Muscle layer of colon (tissue), 2 donors: ENCODE data around the gene KRT23.

Experiments
- H3K27ac ChIP-seq: one replicate; pipeline ENCODE4 v1.7.0; 2013; ENCODE audit warnings: low read depth, mild to moderate bottlenecking, low read length, moderate library complexity
- H3K27me3 ChIP-seq, 2 donors: one replicate each; pipeline ENCODE4 v1.7.0; 2013; ENCODE audit warnings: low read length in 2 of 2, mild to moderate bottlenecking in 2 of 2; ENCODE audit not compliant: insufficient read depth in 2 of 2, control insufficient read depth in 1 of 2
- H3K36me3 ChIP-seq: one replicate; pipeline ENCODE4 v1.7.0; 2013; ENCODE audit warnings: mild to moderate bottlenecking, low read length; ENCODE audit not compliant: insufficient read depth
- H3K4me1 ChIP-seq: one replicate; pipeline ENCODE4 v1.7.0; 2013; ENCODE audit warnings: mild to moderate bottlenecking, low read length; ENCODE audit not compliant: insufficient read depth
- H3K4me3 ChIP-seq, 2 donors: one replicate each; pipeline ENCODE4 v1.7.0; 2013; ENCODE audit warnings: low read length in 2 of 2, low read depth in 1 of 2, mild to moderate bottlenecking in 1 of 2, moderate library complexity in 1 of 2
- H3K9ac ChIP-seq: one replicate; pipeline ENCODE4 v1.7.0; 2013; ENCODE audit warnings: low read length
- H3K9me3 ChIP-seq: one replicate; pipeline ENCODE4 v1.7.0; 2013; ENCODE audit warnings: mild to moderate bottlenecking, low read length
- donor health status: abdominal sarcoma.
- donor health status: Adenocarcinoma of cecum.

KRT23 gene

GRCh38 chr17:40906613-40907012, 30.8 kb downstream of the KRT23 start:
- H3K4me3 ChIP-seq = no peak overlapping the region
- H3K4me1 ChIP-seq = peaks cover 16% of the 10 kb centered on the region
- H3K9ac ChIP-seq = no peak overlapping the region
- no peaks in the 10 kb centered on the region for H3K9me3 ChIP-seq
- H3K27me3 ChIP-seq = peaks cover 0 to 5% of the 10 kb centered on the region in 2 donors
- no peak overlapping the region for H3K27ac ChIP-seq
- H3K36me3 ChIP-seq = no peaks in the 10 kb centered on the region

GRCh38 chr17:40905370-40905769, 32.1 kb downstream of the KRT23 start:
- Histone ChIP-seq H3K4me1 (peaks cover 11% of the 10 kb centered on the region), H3K27me3 (peaks cover 0 to 5% of the 10 kb centered on the region in 2 donors), H3K36me3 (no peaks in the 10 kb centered on the region), H3K9me3 (no peaks in the 10 kb centered on the region), H3K9ac (no peak overlapping the region), H3K4me3 (no peak overlapping the region), H3K27ac (no peak overlapping the region)

GRCh38 chr17:40903129-40903847, 34.2 kb downstream of the KRT23 start:
- Histone ChIP-seq H3K9me3 (no peaks in the 10 kb centered on the region), H3K36me3 (no peaks in the 10 kb centered on the region), H3K9ac (no peak overlapping the region), H3K27me3 (peaks cover 0 to 5% of the 10 kb centered on the region in 2 donors), H3K4me1 (no peaks in the 10 kb centered on the region), H3K27ac (no peak overlapping the region), H3K4me3 (no peak overlapping the region)

GRCh38 chr17:40902498-40902897, 34.9 kb downstream of the KRT23 start:
- Histone ChIP-seq H3K27ac (no peak overlapping the region), H3K27me3 (no peaks in the 10 kb centered on the region), H3K9ac (no peak overlapping the region), H3K36me3 (no peaks in the 10 kb centered on the region), H3K4me1 (no peaks in the 10 kb centered on the region), H3K9me3 (no peaks in the 10 kb centered on the region), H3K4me3 (no peak overlapping the region)

GRCh38 chr17:40901981-40902474, 35.4 kb downstream of the KRT23 start:
- Histone ChIP-seq H3K27ac (no peak overlapping the region), H3K9me3 (no peaks in the 10 kb centered on the region), H3K27me3 (no peaks in the 10 kb centered on the region), H3K9ac (no peak overlapping the region), H3K4me1 (no peaks in the 10 kb centered on the region), H3K4me3 (no peak overlapping the region), H3K36me3 (no peaks in the 10 kb centered on the region)

GRCh38 chr17:40900809-40901356, 36.6 kb downstream of the KRT23 start:
- Histone ChIP-seq H3K4me3 (no peak overlapping the region), H3K4me1 (no peaks in the 10 kb centered on the region), H3K9ac (no peak overlapping the region), H3K9me3 (no peaks in the 10 kb centered on the region), H3K27ac (no peak overlapping the region), H3K36me3 (no peaks in the 10 kb centered on the region), H3K27me3 (no peaks in the 10 kb centered on the region)

- Histone ChIP-seq H3K36me3 (no peaks in the 10 kb centered on the region), H3K4me3 (no peak overlapping the region), H3K9me3 (no peaks in the 10 kb centered on the region), H3K27me3 (peaks cover 0 to 4% of the 10 kb centered on the region in 2 donors), H3K27ac (no peak overlapping the region), H3K9ac (no peak overlapping the region), H3K4me1 (no peaks in the 10 kb centered on the region)
These were observed 40.5 kb downstream of the KRT23 start for GRCh38 chr17:40896916-40897455.

GRCh38 chr17:40895106-40895730, 42.2 kb downstream of the KRT23 start:
- Histone ChIP-seq H3K9ac (no peak overlapping the region), H3K4me3 (no peak overlapping the region), H3K27ac (no peak overlapping the region), H3K36me3 (no peaks in the 10 kb centered on the region), H3K27me3 (peaks cover 0 to 4% of the 10 kb centered on the region in 2 donors), H3K4me1 (no peaks in the 10 kb centered on the region), H3K9me3 (no peaks in the 10 kb centered on the region)

- H3K27me3 ChIP-seq = peaks cover 0 to 4% of the 10 kb centered on the region in 2 donors
These were observed 49.2 kb downstream of the KRT23 start for GRCh38 chr17:40888196-40888720.

GRCh38 chr17:40886090-40886489, 51.4 kb downstream of the KRT23 start:
- Histone ChIP-seq H3K36me3 (no peaks in the 10 kb centered on the region), H3K9me3 (no peaks in the 10 kb centered on the region), H3K9ac (no peak overlapping the region), H3K4me3 (no peak overlapping the region), H3K4me1 (no peaks in the 10 kb centered on the region), H3K27me3 (peaks cover 0 to 4% of the 10 kb centered on the region in 2 donors), H3K27ac (no peak overlapping the region)

More at GRCh38 chr17:40888196-40888720, 49.2 kb downstream of the KRT23 start:
- Histone ChIP-seq H3K9ac (no peak overlapping the region), H3K9me3 (no peaks in the 10 kb centered on the region), H3K27ac (no peak overlapping the region), H3K36me3 (no peaks in the 10 kb centered on the region), H3K4me1 (no peaks in the 10 kb centered on the region), H3K4me3 (no peak overlapping the region)

GRCh38 chr17:40884708-40885512, 52.5 kb downstream of the KRT23 start, which contains the start of gene KRT20:
Gene KRT20 (minus strand): TSS chr17:40885242. CDS start chr17:40885185, 57 bp downstream.
- H3K27ac ChIP-seq = no peak within 1 kb of the TSS

More at GRCh38 chr17:40884708-40885512, 52.5 kb downstream of the KRT23 start, which contains the start of gene KRT20:
- Histone ChIP-seq H3K36me3 (no peaks in the 10 kb centered on the region), H3K4me1 (no peaks in the 10 kb centered on the region), H3K4me3 (no peak within 1 kb of the TSS), H3K9ac (no peak within 1 kb of the TSS), H3K9me3 (no peaks in the 10 kb centered on the region), H3K27me3 (peaks cover 0 to 4% of the 10 kb centered on the region in 2 donors)
